Neutrophil (primary cell): ENCODE data around the gene LDLRAD3.

ENCODE experiments used
- H3K27ac ChIP-seq: fragments of 200-600 bp; sonication (generic); 2 replicates; pipeline ENCODE4 v1.5.1; 2016; ENCODE audit warnings: mild to moderate bottlenecking, moderate library complexity
- H3K27me3 ChIP-seq: fragments of 200-600 bp; sonication (generic); 2 replicates; pipeline ENCODE4 v1.6.0; 2016; ENCODE audit warnings: mild to moderate bottlenecking
- H3K36me3 ChIP-seq: fragments of 200-600 bp; sonication (generic); 2 replicates; pipeline ENCODE4 v1.5.1; 2017
- H3K4me1 ChIP-seq, 2 experiments: fragments of 200-600 bp in 1 of 2; sonication (generic) in 1 of 2; 1 replicate in 1 of 2; 2 replicates in 1 of 2; pipeline versions ENCODE4 v1.5.1 to v1.6.1; 2013 to 2016; ENCODE audit warnings: low read depth in 1 of 2, low read length in 1 of 2, mild to moderate bottlenecking in 1 of 2, moderate library complexity in 1 of 2; ENCODE audit not compliant: control insufficient read depth in 1 of 2, insufficient read depth in 1 of 2
- H3K4me3 ChIP-seq, 2 experiments: fragments of 200-600 bp in 1 of 2; sonication (generic) in 1 of 2; 1 replicate in 1 of 2; 2 replicates in 1 of 2; pipeline ENCODE4 v1.5.1; 2013 to 2016; ENCODE audit warnings: low read depth in 1 of 2, low read length in 1 of 2, mild to moderate bottlenecking in 1 of 2, moderate library complexity in 1 of 2
- H3K9me3 ChIP-seq: fragments of 200-600 bp; sonication (generic); 2 replicates; pipeline ENCODE4 v1.5.1; 2016
- CTCF ChIP-seq: fragments of 200-600 bp; sonication (generic); IDR thresholded peaks from 2 replicates; pipeline ENCODE4 v1.5.1; 2016; ENCODE audit warnings: antibody characterized with exemption

The LDLRAD3 gene

GRCh38 chr11:36105743-36106581 is 162.1 kb downstream of the LDLRAD3 start:
- TF ChIP-seq CTCF: no peak
- H3K4me3 ChIP-seq: no peak overlapping the region
- H3K36me3 ChIP-seq: no peaks in the 10 kb centered on the region
- no peak overlapping the region for H3K27ac ChIP-seq
- no peaks in the 10 kb centered on the region for H3K4me1 ChIP-seq
- no peaks in the 10 kb centered on the region for H3K9me3 ChIP-seq
- H3K27me3 ChIP-seq: peaks cover 7% of the 10 kb centered on the region

- Histone ChIP-seq H3K36me3 (no peaks in the 10 kb centered on the region), H3K4me3 (no peak overlapping the region), H3K27ac (no peak overlapping the region), H3K4me1 (no peaks in the 10 kb centered on the region), H3K27me3 (peaks cover 7% of the 10 kb centered on the region), H3K9me3 (no peaks in the 10 kb centered on the region)
- no peak for TF ChIP-seq CTCF
These were observed 163.7 kb downstream of the LDLRAD3 start for GRCh38 chr11:36107547-36107946.

- Histone ChIP-seq H3K4me1 (no peaks in the 10 kb centered on the region), H3K36me3 (no peaks in the 10 kb centered on the region), H3K27me3 (peaks cover 7% of the 10 kb centered on the region), H3K4me3 (no peak overlapping the region), H3K9me3 (no peaks in the 10 kb centered on the region), H3K27ac (no peak overlapping the region)
- TF ChIP-seq CTCF: no peak
These were observed 165.2 kb downstream of the LDLRAD3 start for GRCh38 chr11:36108881-36109589.

- peaks cover 7% of the 10 kb centered on the region for H3K27me3 ChIP-seq
- H3K27ac ChIP-seq: no peak overlapping the region
- TF ChIP-seq CTCF: no peak
- H3K4me3 ChIP-seq: no peak overlapping the region
- no peaks in the 10 kb centered on the region for H3K4me1 ChIP-seq
- no peaks in the 10 kb centered on the region for H3K36me3 ChIP-seq
- no peaks in the 10 kb centered on the region for H3K9me3 ChIP-seq
These were observed 165.7 kb downstream of the LDLRAD3 start for GRCh38 chr11:36109590-36109849.

- Histone ChIP-seq H3K9me3 (no peaks in the 10 kb centered on the region), H3K27me3 (peaks cover 7% of the 10 kb centered on the region), H3K4me1 (no peaks in the 10 kb centered on the region), H3K27ac (no peak overlapping the region), H3K36me3 (no peaks in the 10 kb centered on the region), H3K4me3 (no peak overlapping the region)
- no peak for TF ChIP-seq CTCF
These were observed 166.2 kb downstream of the LDLRAD3 start for GRCh38 chr11:36109850-36110606.
